NB4 (cell line): ENCODE results near the gene ZYX.
A peak's percentile ranks its signal among the peaks of the same experiment; 100 is the strongest.

Experiments
- DNase-seq: peaks from one replicate; pipeline ENCODE4 v3.0.0; 2010; ENCODE audit warnings: low read depth
- H3K4me3 ChIP-seq: one replicate; pipeline ENCODE4 v1.5.1; 2011; ENCODE audit warnings: mild to moderate bottlenecking, low read depth, low read length, moderate library complexity
- CTCF ChIP-seq: IDR thresholded peaks from one replicate; pipeline ENCODE4 v1.5.1; 2012; ENCODE audit warnings: low read depth, low read length
- MAX ChIP-seq: IDR thresholded peaks from 2 replicates; pipeline ENCODE4 v1.6.1; 2011; ENCODE audit warnings: low read depth, low read length
- MYC ChIP-seq: IDR thresholded peaks from 2 replicates; pipeline ENCODE4 v1.6.1; 2011; ENCODE audit warnings: low read depth, low read length
- POLR2A ChIP-seq: IDR thresholded peaks from 2 replicates; pipeline ENCODE4 v1.6.1; 2011; ENCODE audit warnings: mild to moderate bottlenecking; ENCODE audit not compliant: insufficient read length; ENCODE audit errors: extremely low read depth

ZYX gene

GRCh38 chr7:143359771-143360353 lies 21.3 kb upstream of the ZYX start:
- TF ChIP-seq CTCF (no peak), MAX (no peak), MYC (no peak), POLR2A (no peak)
- no peak overlapping the region for H3K4me3 ChIP-seq
- DNase-seq: peak; percentile 48

- H3K4me3 ChIP-seq: no peak overlapping the region
- TF ChIP-seq POLR2A (no peak), CTCF (no peak), MAX (no peak), MYC (no peak)
- no peak for DNase-seq
Measured at GRCh38 chr7:143360788-143361551, 20.2 kb upstream of the ZYX start.

GRCh38 chr7:143361552-143362130 lies 19.5 kb upstream of the ZYX start:
- no peak for TF ChIP-seq POLR2A
- no peak for TF ChIP-seq MYC
- TF ChIP-seq CTCF: no peak
- no peak for TF ChIP-seq MAX
- DNase-seq: no peak
- H3K4me3 ChIP-seq: no peak overlapping the region

- H3K4me3 ChIP-seq: no peak within 1 kb of the TSS
- TF ChIP-seq POLR2A: no peak
- DNase-seq: peak; percentile 54
Measured at GRCh38 chr7:143362131-143363015, 18.8 kb upstream of the ZYX start, which contains the start of gene FAM131B. Gene FAM131B (minus strand): TSS chr7:143362713. CDS start chr7:143362603, 110 bp downstream.

- H3K4me3 ChIP-seq: no peak overlapping the region
- no peak for DNase-seq
- TF ChIP-seq CTCF (no peak), POLR2A (no peak), MAX (no peak), MYC (no peak)
Measured at GRCh38 chr7:143363016-143363937, 17.9 kb upstream of the ZYX start.
